ENCODE measurements around the gene ZBTB37. TPM values are rescaled to one million over a fixed set of nuclear protein-coding genes. Genes with fewer than 3 reads are reported as not detected.

ZBTB37 gene
- total and polyA plus RNA-seq, 9 of the 15 experiments (the other 6 are each of a cell fraction or from before 2014, with no cell fraction given): 1.3 to 13.9 (median 5.4) TPM

DNA sequence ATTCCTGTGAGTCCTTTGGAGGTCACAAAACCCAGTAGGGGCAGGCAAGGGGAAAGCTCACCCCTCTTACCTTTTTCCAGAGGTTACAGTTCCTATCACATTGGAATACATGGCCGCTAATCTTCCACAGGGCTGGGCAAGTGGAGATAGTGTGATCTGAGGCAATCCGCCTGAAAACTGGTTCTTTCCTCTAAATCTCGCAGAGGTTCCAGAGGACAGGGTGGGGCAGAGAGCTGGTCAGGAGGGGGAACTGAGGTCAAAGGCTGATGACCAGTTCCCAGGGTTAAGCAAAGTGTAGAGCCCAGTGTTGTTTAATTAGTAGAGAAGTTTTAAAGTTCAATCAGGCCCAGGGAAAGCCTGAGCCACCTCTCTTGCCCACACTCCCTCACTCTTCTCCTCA, 49.0 kb downstream of the ZBTB37 start, which contains the start of gene SERPINC1 (continued):
- TF ChIP-seq, protein P1, sequence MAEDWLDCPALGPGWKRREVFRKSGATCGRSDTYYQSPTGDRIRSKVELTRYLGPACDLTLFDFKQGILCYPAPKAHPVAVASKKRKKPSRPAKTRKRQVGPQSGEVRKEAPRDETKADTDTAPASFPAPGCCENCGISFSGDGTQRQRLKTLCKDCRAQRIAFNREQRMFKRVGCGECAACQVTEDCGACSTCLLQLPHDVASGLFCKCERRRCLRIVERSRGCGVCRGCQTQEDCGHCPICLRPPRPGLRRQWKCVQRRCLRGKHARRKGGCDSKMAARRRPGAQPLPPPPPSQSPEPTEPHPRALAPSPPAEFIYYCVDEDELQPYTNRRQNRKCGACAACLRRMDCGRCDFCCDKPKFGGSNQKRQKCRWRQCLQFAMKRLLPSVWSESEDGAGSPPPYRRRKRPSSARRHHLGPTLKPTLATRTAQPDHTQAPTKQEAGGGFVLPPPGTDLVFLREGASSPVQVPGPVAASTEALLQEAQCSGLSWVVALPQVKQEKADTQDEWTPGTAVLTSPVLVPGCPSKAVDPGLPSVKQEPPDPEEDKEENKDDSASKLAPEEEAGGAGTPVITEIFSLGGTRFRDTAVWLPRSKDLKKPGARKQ (CRISPR knock-in tag; IDR thresholded peaks at IDR 0.05): no peak
- TF ChIP-seq THRAP3 (IDR thresholded peaks at IDR 0.05; ENCODE audit: borderline replicate concordance): no peak
- no peak for TF ChIP-seq ZNF589 (CRISPR knock-in tag; IDR thresholded peaks at IDR 0.05; ENCODE audit: low read depth)
- TF ChIP-seq ZNF644 (tag; IDR thresholded peaks at IDR 0.05; ENCODE audit: low read depth): peak; percentile 42; the same call in 1 of the 2 replicates
- TF ChIP-seq CBFA2T3 (IDR thresholded peaks at IDR 0.05): peak; percentile 34
- TF ChIP-seq TCF3 (CRISPR knock-in tag; IDR thresholded peaks at IDR 0.05): peak; percentile 41
- TF ChIP-seq, protein P2, sequence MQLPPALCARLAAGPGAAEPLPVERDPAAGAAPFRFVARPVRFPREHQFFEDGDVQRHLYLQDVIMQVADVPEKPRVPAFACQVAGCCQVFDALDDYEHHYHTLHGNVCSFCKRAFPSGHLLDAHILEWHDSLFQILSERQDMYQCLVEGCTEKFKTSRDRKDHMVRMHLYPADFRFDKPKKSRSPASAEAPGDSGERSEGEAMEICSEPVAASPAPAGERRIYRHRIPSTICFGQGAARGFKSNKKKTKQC (CRISPR knock-in tag; IDR thresholded peaks at IDR 0.05): no peak
- no peak for TF ChIP-seq HNRNPUL1 (IDR thresholded peaks at IDR 0.05; ENCODE audit: low read length)
- no peak for TF ChIP-seq ZNF282 (CRISPR knock-in tag; IDR thresholded peaks at IDR 0.05)
- no peak for TF ChIP-seq ETV5 (CRISPR knock-in tag; IDR thresholded peaks at IDR 0.05; ENCODE audit: low read depth)
- TF ChIP-seq, protein P3, sequence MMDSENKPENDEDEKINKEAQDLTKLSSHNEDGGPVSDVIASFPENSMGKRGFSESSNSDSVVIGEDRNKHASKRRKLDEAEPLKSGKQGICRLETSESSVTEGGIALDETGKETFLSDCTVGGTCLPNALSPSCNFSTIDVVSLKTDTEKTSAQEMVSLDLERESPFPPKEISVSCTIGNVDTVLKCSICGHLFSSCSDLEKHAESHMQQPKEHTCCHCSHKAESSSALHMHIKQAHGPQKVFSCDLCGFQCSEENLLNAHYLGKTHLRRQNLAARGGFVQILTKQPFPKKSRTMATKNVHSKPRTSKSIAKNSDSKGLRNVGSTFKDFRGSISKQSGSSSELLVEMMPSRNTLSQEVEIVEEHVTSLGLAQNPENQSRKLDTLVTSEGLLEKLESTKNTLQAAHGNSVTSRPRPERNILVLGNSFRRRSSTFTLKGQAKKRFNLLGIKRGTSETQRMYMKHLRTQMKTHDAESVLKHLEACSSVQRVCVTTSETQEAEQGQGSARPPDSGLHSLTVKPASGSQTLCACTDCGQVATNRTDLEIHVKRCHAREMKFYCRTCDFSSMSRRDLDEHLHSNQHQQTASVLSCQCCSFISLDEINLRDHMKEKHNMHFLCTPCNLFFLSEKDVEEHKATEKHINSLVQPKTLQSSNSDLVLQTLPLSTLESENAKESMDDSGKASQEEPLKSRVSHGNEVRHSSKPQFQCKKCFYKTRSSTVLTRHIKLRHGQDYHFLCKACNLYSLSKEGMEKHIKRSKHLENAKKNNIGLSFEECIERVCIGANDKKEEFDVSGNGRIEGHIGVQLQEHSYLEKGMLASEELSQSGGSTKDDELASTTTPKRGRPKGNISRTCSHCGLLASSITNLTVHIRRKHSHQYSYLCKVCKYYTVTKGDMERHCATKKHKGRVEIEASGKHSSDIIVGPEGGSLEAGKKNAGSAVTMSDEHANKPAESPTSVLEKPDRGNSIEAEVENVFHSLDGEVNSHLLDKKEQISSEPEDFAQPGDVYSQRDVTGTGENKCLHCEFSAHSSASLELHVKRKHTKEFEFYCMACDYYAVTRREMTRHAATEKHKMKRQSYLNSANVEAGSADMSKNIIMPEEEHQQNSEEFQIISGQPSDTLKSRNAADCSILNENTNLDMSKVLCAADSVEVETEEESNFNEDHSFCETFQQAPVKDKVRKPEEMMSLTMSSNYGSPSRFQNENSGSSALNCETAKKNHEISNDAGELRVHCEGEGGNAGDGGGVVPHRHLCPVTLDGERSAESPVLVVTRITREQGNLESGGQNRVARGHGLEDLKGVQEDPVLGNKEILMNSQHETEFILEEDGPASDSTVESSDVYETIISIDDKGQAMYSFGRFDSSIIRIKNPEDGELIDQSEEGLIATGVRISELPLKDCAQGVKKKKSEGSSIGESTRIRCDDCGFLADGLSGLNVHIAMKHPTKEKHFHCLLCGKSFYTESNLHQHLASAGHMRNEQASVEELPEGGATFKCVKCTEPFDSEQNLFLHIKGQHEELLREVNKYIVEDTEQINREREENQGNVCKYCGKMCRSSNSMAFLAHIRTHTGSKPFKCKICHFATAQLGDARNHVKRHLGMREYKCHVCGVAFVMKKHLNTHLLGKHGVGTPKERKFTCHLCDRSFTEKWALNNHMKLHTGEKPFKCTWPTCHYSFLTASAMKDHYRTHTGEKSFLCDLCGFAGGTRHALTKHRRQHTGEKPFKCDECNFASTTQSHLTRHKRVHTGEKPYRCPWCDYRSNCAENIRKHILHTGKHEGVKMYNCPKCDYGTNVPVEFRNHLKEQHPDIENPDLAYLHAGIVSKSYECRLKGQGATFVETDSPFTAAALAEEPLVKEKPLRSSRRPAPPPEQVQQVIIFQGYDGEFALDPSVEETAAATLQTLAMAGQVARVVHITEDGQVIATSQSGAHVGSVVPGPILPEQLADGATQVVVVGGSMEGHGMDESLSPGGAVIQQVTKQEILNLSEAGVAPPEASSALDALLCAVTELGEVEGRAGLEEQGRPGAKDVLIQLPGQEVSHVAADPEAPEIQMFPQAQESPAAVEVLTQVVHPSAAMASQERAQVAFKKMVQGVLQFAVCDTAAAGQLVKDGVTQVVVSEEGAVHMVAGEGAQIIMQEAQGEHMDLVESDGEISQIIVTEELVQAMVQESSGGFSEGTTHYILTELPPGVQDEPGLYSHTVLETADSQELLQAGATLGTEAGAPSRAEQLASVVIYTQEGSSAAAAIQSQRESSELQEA (IDR thresholded peaks at IDR 0.05; ENCODE audit: low read depth): no peak
- no peak for TF ChIP-seq DMBX1 (CRISPR knock-in tag; IDR thresholded peaks at IDR 0.05; ENCODE audit: borderline replicate concordance)
- no peak for TF ChIP-seq MCM2 (IDR thresholded peaks at IDR 0.05; ENCODE audit: low read depth)
- TF ChIP-seq NFIC (IDR thresholded peaks at IDR 0.05): no peak
- no peak for TF ChIP-seq GABPB2 (CRISPR knock-in tag; conservative IDR thresholded peaks at IDR 0.05)
- peak; percentile 43; the same call in 1 of the 2 replicates for TF ChIP-seq CEBPG (CRISPR knock-in tag; IDR thresholded peaks at IDR 0.05)
- TF ChIP-seq CEBPG (tag; conservative IDR thresholded peaks at IDR 0.05 in 1 of 2, IDR thresholded peaks at IDR 0.05 in 1 of 2): 0 out of 4 replicates have a peak, but pooled peaks of 1 of the 2 experiments have one; percentile 26
- TF ChIP-seq, protein P4, sequence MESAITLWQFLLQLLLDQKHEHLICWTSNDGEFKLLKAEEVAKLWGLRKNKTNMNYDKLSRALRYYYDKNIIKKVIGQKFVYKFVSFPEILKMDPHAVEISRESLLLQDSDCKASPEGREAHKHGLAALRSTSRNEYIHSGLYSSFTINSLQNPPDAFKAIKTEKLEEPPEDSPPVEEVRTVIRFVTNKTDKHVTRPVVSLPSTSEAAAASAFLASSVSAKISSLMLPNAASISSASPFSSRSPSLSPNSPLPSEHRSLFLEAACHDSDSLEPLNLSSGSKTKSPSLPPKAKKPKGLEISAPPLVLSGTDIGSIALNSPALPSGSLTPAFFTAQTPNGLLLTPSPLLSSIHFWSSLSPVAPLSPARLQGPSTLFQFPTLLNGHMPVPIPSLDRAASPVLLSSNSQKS (CRISPR knock-in tag; IDR thresholded peaks at IDR 0.05): no peak
- TF ChIP-seq DPF2 (IDR thresholded peaks at IDR 0.05): peak; percentile 45; the same call in 1 of the 2 replicates

Measured in K562 (cell line).